ENCODE data around the gene CPE.

DNA sequence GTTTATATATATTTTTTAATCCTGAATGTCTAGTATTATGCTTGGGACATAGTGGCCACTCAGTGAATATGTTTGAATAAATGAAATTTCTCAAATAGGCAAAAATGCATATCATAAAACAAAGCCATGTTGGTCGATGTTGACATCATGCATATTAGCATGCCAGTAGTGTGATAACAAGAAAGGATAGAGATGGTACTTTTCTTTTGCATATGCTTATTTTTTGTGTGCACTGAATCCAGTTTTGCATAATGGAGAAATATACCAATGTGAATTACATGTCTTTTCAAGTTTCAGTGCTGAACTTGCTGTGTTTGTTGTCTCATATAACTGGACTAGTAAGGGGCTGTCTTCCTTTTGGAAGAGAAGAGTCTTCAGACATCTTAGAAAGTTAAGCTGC, 7.5 kb downstream of the CPE start:
- TF ChIP-seq CTCF (IDR thresholded peaks at IDR 0.05) (no peak), POLR2A (IDR thresholded peaks at IDR 0.05) (no peak)

Measured in body of pancreas (tissue), 4 donors.